ENCODE results near the gene CDKAL1.
"Not testable (repeated sequence)": the region's sequence is repeated elsewhere in the genome, so short reads cannot be mapped to it uniquely, and the experiment has no call there.

The CDKAL1 gene

DNA sequence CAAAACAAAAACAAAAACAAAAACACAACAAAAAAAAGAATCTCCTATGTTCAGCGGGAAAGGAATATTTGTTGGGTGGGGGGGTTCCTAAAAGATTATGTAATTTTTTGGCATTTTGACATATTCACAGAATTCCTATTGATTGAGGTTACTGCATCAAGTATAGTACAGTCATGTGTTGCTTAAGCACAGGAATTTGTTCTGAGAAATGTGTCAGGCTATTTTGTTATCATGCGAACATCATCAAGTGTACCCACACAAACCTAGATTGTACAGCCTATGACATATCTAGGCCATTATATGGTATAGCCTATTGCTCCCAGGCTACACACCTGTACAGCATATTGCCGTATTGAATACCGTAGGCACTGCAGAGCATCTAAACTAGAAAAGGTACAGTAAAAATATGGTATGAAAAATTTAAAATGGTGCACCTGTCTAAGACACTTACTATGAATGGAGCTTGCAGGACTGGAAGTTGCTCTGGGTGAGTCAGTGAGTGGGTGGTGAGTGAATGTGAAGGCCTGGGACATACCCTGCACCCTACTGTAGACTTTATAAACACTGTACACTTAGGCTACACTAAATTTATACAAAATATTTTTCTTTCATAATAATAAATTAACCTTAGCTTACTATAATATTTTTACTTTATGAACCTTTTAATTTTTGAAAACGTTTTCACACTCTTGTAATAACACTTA lies 110.6 kb downstream of the CDKAL1 start:
- no peak for DNase-seq

- DNase-seq, result not testable (repeated sequence)
These were observed 111.3 kb downstream of the CDKAL1 start for GRCh38 chr6:20645572-20645971.

DNA sequence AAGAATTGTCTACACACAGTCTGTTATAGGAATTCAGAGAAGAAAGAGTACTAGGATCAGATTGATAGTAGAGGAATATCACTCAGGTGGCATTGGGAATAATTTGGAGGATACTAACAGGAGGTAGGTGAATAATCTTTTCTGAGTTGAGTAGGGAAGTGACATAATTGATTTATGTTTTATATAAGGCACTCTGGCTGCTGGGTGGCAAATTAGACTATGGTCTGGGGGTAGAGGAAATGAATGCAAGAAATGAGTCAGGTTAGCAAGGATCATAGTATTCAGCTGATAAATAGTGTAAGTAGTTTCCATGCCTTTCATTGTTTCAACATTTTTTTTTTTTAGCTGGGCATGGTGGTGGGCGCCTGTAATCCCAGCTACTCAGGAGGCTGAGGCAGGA lies 113.3 kb downstream of the CDKAL1 start:
- DNase-seq, result no peak

- DNase-seq, result not testable (repeated sequence)
These were observed 115.6 kb downstream of the CDKAL1 start for GRCh38 chr6:20649696-20650470.

- no peak for DNase-seq
These were observed 118.2 kb downstream of the CDKAL1 start for GRCh38 chr6:20652299-20653084.

- no peak for DNase-seq
These were observed 118.8 kb downstream of the CDKAL1 start for GRCh38 chr6:20653085-20653479.

DNA sequence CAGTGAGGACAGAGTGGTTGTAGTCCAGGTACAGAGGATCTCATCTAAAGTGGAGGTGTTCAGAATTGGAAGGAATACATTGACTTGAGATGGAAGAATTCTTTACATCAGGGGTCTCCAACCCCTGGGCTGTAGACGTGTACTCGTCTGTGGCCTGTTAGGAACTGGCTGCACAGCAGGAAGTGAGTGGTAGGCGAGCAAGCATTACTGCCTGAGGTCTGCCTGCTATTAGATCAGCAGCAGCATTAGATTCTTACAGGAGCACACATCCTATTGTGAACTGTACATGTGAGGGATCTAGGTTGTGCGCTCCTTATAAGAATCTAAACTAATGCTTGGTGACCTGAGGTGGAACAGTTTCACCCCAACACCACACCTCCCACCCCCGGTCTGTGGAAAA lies 121.1 kb downstream of the CDKAL1 start:
- no peak for DNase-seq

GRCh38 chr6:20657274-20657800 lies 123.1 kb downstream of the CDKAL1 start:
- DNase-seq, result no peak

- DNase-seq, result no peak
These were observed 123.8 kb downstream of the CDKAL1 start for GRCh38 chr6:20658053-20658452.

DNA sequence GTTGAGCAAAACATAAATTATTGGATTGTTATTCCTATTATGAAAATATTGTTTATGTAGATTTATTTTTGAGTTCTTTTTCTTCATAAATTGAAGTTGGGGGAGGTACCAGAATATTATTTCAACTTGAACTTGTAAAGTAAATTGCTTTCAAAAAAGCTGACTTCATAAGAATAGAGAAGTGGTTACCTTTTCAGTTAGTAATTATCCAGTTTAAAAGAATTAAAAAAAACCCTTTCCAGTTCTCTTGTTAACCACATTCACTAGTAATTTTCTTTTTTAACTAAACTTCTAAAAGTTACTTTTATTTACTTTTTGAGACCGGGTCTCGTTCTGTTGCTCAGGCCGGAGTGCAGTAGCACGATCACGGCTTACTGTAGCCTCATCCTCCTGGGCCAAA lies 124.3 kb downstream of the CDKAL1 start:
- no peak for DNase-seq

- no peak for DNase-seq
These were observed 126.3 kb downstream of the CDKAL1 start for GRCh38 chr6:20660534-20660933.

DNA sequence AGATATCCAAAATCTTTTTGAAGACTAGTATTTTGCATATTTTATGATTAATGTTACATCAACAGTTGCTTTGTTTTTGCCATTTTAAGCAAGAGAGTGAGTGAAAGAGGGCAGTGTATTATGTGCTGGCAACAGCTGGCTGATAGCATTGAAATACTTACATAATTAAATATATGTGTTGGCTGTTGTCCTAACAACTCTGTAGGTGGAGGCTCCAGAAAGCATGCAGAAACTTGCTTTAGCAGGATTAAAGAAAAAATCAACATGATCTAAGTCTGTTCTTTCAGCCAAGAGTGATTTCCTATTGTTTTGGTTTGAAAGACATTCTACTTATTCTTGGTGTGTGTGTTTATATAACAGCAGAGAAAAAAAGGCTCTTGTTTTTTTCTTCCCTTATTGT lies 127.5 kb downstream of the CDKAL1 start:
- peak; percentile 37 for DNase-seq

DNA sequence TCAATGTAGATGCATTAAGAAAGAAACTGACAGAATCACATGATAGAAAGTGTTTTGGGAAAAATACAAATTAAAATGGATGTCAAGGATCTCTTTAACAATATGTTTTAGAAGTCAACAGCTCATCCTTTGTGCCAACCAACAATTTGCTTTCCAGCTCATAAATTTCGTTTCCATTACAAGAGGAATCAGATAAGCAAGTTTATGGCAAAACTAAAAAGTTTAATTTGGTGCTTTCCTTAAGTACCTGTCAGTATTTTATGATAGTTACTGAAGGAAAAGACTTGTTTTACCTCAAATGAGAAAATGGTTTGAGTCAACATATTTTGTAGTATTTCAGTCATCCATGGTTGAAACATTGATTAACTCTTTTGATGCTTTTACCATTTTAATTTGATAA lies 130.0 kb downstream of the CDKAL1 start:
- no peak for DNase-seq

GRCh38 chr6:20665290-20665689 lies 131.0 kb downstream of the CDKAL1 start:
- no peak for DNase-seq

DNA sequence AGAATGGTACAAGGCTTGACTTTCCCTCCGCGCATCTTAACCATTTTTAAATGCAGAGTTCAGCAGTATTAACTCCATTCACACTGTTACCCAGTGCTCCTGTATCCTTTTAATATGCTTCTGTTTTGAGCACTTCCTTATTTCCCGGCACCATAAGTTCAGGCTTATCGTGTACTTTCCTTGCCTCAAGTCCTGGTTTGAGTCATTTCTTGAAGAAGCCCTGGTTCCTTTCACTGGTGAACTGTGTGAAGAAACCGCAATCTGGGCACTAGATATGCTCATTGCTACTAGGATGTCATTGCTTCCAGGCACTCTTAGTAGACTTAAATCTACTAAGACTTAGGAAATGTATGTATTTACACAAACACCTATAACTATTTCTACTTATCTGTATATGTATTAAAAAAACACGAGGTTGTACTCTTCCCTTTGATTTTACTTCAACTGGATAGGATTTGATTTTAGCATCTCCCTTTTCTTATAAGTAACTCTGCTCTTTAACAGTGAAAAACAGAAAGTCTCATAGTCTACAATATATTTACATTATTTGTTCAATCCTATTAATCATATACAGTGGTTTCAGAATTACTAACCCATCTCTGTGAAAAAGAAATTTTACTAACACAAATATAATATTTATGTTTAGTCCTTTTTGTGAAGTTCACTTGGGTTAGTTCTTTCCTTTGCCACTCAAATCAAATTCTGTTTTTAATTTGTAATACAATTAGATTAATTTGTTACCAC lies 135.5 kb downstream of the CDKAL1 start:
- DNase-seq, result no peak

GRCh38 chr6:20670750-20671149 lies 136.5 kb downstream of the CDKAL1 start:
- DNase-seq, result no peak

- DNase-seq, result no peak
These were observed 137.8 kb downstream of the CDKAL1 start for GRCh38 chr6:20672038-20672437.

DNA sequence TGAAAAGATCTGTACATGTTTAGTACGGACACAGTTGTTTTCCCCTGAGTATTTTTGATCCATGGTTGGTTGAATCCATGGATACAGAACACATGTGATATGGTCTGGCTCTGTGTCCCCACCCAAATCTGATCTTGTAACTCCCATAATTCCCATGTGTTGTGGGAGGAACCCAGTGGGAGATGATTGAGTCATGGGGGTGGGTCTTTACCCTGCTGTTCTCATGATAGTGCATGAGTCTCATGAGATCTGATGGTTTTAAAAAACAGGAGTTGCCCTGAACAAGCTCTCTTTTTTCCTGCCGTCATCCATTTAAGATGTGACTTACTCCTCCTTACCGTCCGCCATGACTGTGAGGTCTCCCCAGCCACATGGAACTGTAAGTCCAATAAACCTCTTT lies 139.2 kb downstream of the CDKAL1 start:
- no peak for DNase-seq

DNA sequence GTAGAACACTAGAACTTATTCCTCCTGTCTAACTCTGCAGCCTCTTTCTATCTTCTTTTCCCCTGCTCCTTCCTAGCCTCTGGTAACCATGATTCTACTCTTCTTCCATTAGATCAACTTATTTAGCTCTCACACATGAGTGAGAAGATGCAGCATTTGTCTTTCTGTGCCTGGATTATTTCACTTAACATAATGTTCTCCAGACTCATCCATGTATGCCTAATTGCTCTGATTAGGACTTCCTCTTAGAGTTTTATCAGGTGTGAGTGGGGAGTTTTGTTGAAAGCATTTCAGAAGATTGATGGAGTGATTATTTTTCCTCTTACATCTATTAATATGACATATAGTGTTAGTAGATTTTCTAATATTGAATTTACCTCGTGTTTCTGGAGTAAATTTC lies 140.4 kb downstream of the CDKAL1 start:
- DNase-seq, result no peak

- DNase-seq, result no peak
These were observed 144.6 kb downstream of the CDKAL1 start for GRCh38 chr6:20678831-20679352.

DNA sequence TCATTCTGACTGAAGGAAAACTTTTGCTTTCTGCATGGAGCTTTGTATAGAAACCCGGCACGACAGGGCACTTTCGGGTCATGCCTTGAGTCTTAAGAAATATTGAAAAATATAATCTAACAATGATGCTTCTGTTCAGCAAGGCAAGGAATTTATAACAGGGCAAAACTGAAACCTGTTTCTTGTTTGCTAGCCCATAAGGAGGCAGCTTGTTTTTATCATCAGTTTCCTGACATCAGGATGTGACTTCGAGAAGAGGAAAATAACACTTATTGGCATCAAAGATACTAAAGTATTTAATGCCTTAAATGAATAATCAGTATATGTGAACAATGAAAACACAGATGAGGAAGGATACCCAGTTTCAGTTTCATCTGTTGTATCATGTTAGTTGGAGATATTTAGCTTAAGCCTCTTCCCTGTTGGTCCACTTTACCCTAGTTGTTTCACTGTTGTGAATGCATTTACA lies 146.5 kb downstream of the CDKAL1 start:
- no peak for DNase-seq

DNA sequence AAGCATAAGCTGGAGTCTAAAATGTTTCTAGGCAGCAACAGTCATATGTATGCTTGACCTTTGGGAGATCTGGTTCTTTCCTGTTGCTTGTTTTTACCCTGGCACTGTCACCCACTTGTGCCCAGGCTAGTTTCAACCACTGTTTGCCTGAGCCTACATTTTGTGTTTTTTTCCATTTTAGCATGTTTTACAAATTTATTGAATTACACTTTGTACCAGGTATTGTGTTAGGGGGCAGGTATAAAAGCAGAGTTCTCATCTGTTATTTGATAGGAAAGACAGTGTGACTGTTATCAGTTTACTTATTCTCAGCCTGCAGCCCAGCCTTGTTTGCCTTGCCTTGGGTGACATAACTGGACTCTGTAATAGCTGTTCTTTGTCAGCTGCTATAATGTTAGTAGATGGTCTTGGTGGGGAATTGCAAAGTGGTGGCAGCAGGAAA lies 147.0 kb downstream of the CDKAL1 start:
- DNase-seq, result no peak
